ENCODE results near the gene PPT2.
"Not testable (repeated sequence)": the region's sequence is repeated elsewhere in the genome, so short reads cannot be mapped to it uniquely, and the experiment has no call there.

PPT2 gene

DNA sequence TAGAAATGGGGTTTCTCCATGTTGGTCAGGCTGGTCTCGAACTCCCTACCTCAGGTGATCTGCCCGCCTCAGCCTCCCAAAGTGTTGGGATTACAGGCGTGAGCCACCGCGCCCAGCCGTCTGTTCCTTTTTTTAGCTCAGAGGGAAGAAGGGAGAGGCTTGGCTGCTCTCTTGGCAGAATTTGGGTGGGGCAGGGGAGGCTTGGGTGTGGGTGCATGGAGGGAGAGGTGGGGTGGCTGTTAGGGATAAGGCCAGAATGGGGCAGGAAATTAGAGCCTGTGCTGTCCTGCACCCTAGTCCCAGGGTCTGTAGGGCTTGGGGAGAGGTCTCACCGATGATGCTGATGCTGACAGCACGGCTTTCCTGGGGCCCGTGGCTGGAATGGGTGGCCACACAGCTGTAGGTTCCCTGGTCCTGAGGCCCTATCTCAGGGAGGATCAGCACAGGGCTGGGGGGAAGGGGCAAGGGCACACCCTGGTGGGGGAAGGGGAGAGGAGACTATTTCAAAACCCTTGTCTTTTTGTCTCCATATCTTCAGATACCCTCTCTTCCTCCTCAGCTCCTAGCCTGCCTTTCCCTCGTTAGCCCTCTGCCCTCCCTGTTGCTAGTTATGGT is 28.1 kb downstream of the PPT2 start:
- Histone ChIP-seq H3K9me3 (ENCODE audit: control insufficient read depth, low read depth, low read length) (no peaks in the 10 kb centered on the region), H3K27ac (ENCODE audit: low read length) (no peak overlapping the region), H3K9ac (ENCODE audit: low read length) (no peak overlapping the region), H3K4me1 (ENCODE audit: control insufficient read depth, low read depth, low read length) (peaks cover 3% of the 10 kb centered on the region), H3K36me3 (ENCODE audit: control insufficient read depth, low read depth, low read length) (peaks cover 22% of the 10 kb centered on the region), H3K4me3 (ENCODE audit: low read length) (no peak overlapping the region), H3K27me3 (ENCODE audit: control insufficient read depth, insufficient read depth, low read length) (no peaks in the 10 kb centered on the region)

DNA sequence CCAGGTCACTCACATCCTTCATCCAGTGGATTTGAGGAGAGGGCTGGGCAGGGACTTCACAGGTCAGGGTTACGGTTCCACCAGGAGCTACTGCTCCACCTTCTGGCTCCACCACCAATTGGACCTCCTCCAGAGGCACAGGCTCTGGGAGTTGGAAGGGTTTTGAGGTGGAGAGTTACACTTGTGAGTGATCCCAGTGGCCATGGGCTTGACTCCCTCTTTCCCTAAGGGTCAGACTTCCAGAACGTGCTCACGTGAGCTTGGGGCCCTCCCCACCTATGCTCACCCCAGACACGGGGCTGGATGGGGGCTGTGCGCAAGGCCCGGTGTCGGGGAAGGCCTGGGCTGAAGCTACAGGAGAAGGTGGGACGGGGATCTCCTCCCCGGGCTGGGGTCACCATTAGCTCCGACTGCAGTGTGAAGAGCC is 28.6 kb downstream of the PPT2 start:
- H3K9ac ChIP-seq (ENCODE audit: low read length): no peak overlapping the region
- peaks cover 27% of the 10 kb centered on the region for H3K36me3 ChIP-seq (ENCODE audit: control insufficient read depth, low read depth, low read length)
- H3K27me3 ChIP-seq (ENCODE audit: control insufficient read depth, insufficient read depth, low read length): no peaks in the 10 kb centered on the region
- no peaks in the 10 kb centered on the region for H3K9me3 ChIP-seq (ENCODE audit: control insufficient read depth, low read depth, low read length)
- H3K4me3 ChIP-seq (ENCODE audit: low read length): no peak overlapping the region
- peaks cover 3% of the 10 kb centered on the region for H3K4me1 ChIP-seq (ENCODE audit: control insufficient read depth, low read depth, low read length)
- H3K27ac ChIP-seq (ENCODE audit: low read length): no peak overlapping the region

DNA sequence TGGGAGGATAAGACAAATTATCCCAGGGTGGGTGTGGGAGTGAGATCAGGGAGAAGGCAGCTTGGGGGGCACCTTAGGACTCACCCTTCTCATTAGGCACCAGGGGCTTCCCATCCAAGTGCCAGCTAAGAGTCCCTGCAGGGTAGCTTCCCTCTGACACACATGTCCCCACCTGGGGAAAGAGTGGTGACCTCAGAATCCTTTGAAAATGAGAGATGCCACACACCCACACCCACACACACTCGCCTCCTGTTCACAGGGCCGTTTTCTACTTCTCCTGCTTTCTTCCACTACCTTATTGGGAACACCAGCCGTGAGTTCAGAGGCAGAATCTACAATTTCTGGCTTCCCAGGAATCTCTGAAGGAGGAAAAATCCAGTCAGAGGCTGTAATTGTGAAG is 29.1 kb downstream of the PPT2 start:
- Histone ChIP-seq H3K9me3 (ENCODE audit: control insufficient read depth, low read depth, low read length) (no peaks in the 10 kb centered on the region), H3K4me3 (ENCODE audit: low read length) (no peak overlapping the region), H3K27me3 (ENCODE audit: control insufficient read depth, insufficient read depth, low read length) (no peaks in the 10 kb centered on the region), H3K4me1 (ENCODE audit: control insufficient read depth, low read depth, low read length) (peaks cover 3% of the 10 kb centered on the region), H3K36me3 (ENCODE audit: control insufficient read depth, low read depth, low read length) (peaks cover 32% of the 10 kb centered on the region), H3K27ac (ENCODE audit: low read length) (no peak overlapping the region), H3K9ac (ENCODE audit: low read length) (no peak overlapping the region)

DNA sequence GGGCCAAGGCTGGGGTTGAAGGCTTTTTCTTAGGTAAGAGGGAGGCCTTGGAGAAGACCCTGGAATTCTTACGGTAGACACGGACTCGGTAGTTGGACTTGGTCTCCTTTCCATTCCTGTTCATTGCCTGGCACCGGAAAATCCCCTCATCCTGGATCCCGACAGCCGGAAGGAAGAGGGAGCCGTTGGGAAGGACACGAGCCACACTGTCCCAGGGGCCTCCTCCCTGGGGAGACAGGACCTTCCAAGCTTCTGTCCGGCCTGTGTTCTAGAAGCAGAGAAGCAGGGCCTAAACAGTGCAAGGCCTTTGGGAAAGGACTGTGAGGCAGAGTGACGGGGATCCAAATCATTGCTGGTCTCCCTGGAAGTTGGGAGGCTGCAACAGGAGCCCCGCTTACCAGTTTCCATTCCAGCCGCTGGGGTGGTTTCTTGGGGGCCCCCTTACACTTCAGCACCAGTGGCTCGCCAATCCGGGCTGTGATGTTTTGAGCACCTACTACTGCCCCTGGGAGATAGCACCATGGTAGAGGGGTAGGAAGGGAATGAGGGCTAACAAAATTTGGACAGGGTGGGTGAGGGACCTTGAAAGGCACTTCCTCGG is 29.6 kb downstream of the PPT2 start:
- Histone ChIP-seq H3K36me3 (ENCODE audit: control insufficient read depth, low read depth, low read length) (peaks cover 32% of the 10 kb centered on the region), H3K4me1 (ENCODE audit: control insufficient read depth, low read depth, low read length) (peaks cover 5% of the 10 kb centered on the region), H3K27ac (ENCODE audit: low read length) (no peak overlapping the region), H3K27me3 (ENCODE audit: control insufficient read depth, insufficient read depth, low read length) (no peaks in the 10 kb centered on the region), H3K9me3 (ENCODE audit: control insufficient read depth, low read depth, low read length) (no peaks in the 10 kb centered on the region), H3K4me3 (ENCODE audit: low read length) (no peak overlapping the region), H3K9ac (ENCODE audit: low read length) (no peak overlapping the region)

DNA sequence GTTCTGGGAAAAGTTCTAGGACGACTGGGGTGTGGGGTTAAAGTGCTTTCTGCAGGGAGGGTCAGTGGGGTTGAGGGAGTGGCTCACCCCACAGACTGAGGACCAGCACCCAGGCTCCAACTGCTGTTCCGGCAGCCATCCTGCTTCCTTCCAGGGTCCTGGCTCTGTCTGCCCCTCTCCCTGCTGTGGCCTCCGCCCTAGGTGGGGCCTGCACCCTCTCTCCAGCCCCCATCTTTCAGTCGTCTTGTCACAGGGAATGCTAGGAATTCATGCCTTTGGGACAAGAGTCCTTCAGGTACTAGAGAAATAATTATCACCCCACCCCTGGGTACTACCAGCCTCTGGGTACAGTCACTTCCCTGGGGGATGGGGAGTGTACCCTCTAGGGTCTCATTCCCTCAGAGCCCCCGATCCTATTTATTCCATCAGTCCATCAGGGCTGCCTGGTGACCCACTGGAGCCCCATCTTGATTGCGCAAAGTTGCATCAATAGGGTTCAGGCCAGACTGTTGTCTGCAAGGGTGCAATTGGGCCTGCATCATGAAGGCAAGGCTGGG is 30.2 kb downstream of the PPT2 start, which contains the start of gene AGER:
TSS of gene AGER (minus strand) at position 170 of the 557 bp plus-strand sequence. CDS start at position 139, 31 bp downstream.
- H3K36me3 ChIP-seq (ENCODE audit: control insufficient read depth, low read depth, low read length): peaks cover 32% of the 10 kb centered on the region
- H3K27ac ChIP-seq (ENCODE audit: low read length): no peak within 1 kb of the TSS
- peaks cover 8% of the 10 kb centered on the region for H3K4me1 ChIP-seq (ENCODE audit: control insufficient read depth, low read depth, low read length)
- no peak within 1 kb of the TSS for H3K4me3 ChIP-seq (ENCODE audit: low read length)
- H3K27me3 ChIP-seq (ENCODE audit: control insufficient read depth, insufficient read depth, low read length): no peaks in the 10 kb centered on the region
- no peaks in the 10 kb centered on the region for H3K9me3 ChIP-seq (ENCODE audit: control insufficient read depth, low read depth, low read length)
- H3K9ac ChIP-seq (ENCODE audit: low read length): no peak within 1 kb of the TSS

DNA sequence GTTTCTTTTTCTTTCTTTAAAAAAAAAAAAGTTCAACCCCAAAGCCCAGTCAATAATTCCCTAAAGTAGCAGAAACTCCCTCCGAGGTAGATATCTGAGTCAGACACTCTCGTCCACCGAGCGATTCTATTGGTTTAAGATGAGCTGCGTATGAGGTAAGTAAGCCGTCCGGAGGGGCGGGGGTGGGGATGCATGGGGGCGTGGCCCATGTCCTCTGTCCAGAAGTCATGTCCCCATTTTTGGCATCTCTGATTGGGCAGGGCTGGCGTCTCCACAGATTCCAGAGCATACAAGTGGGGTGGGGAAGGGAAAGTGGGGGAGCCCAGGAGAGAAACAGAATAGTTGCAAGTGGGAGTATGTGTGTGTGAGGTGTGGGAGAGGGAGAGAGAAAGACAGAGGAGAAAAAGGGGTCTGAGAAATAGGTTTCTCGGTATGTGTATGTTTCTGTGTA is 31.8 kb downstream of the PPT2 start:
- not testable (repeated sequence) for H3K27me3 ChIP-seq (ENCODE audit: control insufficient read depth, insufficient read depth, low read length); H3K27ac ChIP-seq (ENCODE audit: low read length); H3K9me3 ChIP-seq (ENCODE audit: control insufficient read depth, low read depth, low read length); H3K4me3 ChIP-seq (ENCODE audit: low read length); H3K9ac ChIP-seq (ENCODE audit: low read length); H3K4me1 ChIP-seq (ENCODE audit: control insufficient read depth, low read depth, low read length)
- peaks cover 26% of the 10 kb centered on the region for H3K36me3 ChIP-seq (ENCODE audit: control insufficient read depth, low read depth, low read length)

DNA sequence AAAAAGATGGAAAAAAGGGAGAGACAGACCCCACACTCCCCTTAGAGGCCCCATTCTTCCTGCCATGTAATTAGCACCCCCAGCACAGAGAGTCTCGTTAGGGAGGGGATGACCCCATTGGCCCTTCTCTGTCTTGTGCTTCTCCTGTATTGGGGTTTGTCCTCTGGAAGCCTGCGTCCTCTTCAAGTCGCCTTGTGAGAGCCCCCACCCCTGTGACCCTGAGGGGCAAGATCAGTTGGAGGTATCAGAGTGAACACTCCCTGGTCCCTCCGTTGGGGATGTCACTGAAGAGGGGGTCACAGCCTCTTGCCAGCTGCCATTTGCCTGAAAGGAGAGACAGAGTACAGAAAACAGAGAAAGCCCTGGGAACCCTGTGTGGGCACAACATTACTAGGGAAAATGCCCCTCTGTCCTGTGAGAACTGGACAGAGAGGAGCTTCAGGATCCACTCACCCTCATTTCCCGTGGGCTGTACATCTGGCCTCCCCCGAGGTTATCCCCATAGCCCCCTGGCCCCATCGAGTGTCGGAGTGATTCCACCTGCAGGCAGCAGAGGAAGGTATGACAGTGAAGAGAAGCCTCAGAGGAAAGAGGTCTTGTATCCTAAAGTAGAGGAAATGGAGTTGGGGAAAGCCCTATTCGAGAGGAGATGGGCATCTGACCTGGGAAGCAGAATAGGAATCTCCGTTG is 32.4 kb downstream of the PPT2 start:
- Histone ChIP-seq H3K4me1 (ENCODE audit: control insufficient read depth, low read depth, low read length) (peaks cover 12% of the 10 kb centered on the region), H3K36me3 (ENCODE audit: control insufficient read depth, low read depth, low read length) (peaks cover 21% of the 10 kb centered on the region)
- H3K9me3 ChIP-seq (ENCODE audit: control insufficient read depth, low read depth, low read length); H3K4me3 ChIP-seq (ENCODE audit: low read length); H3K27me3 ChIP-seq (ENCODE audit: control insufficient read depth, insufficient read depth, low read length); H3K27ac ChIP-seq (ENCODE audit: low read length); H3K9ac ChIP-seq (ENCODE audit: low read length): not testable (repeated sequence)

DNA sequence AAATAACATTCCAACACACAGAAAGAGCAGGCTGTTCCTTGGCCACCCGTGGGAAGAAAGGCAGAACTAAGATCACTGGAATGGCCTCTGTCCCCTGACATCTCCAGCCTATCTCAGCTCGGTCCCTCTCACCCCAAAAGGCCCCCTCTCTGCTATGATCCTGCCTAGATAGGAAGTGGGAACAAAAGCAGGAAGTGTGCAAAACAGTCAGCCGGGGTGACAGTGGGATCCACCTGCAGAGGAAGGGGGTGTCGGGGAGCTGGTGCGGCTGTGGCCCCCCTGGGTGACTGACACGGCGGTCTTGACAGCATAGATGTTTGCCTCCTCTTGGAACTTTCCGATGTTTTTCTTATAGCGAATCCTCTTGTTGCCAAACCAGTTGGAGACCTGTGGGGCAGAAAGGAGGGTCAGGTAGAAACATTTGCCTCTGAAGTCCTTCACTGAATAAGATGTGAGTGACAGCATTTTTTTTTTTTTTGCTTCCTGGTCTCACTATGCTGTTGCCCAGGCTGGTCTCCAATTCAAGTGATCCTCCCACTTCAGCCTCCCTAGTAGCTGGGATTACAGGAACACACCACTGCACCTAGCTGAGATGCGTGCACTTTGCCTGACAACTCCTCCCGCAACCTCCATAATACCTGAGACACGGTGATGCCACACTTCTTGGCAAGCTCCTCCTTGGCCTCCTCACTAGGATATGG is 33.2 kb downstream of the PPT2 start:
- Histone ChIP-seq H3K27ac (ENCODE audit: low read length) (no peak overlapping the region), H3K9me3 (ENCODE audit: control insufficient read depth, low read depth, low read length) (no peaks in the 10 kb centered on the region), H3K4me1 (ENCODE audit: control insufficient read depth, low read depth, low read length) (peaks cover 14% of the 10 kb centered on the region), H3K36me3 (ENCODE audit: control insufficient read depth, low read depth, low read length) (peaks cover 19% of the 10 kb centered on the region), H3K27me3 (ENCODE audit: control insufficient read depth, insufficient read depth, low read length) (no peaks in the 10 kb centered on the region), H3K4me3 (ENCODE audit: low read length) (no peak overlapping the region), H3K9ac (ENCODE audit: low read length) (no peak overlapping the region)

DNA sequence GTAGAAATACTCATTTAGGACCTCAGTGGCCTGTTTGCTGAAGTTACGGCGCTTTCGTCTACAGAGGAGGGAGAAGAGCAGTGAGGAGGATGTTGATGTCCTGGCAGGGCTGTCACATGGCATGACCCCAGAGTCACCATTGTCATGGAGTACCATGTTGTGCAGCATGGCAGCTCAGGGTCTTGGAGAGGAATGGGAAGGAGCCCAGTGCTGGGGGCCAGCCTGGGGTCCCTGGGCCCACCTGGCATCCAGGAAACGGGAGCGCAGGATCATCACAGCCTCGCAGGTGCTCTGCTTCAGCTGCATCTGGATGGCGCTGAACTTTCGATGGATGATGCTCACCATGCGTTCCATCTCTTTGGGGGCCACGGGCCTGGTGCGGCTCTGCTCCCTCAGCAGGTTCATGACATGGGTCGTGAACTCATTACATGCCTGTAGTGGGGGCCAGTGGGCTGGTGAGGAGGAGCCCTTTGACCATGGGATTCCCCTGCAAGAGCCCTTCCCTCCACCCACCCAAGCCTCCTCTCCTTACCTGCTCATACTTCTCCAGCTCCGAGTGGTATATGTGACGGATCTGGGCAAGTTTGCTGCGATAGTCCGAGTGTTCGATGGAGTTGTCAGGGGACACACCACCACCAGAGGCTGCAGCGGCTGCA is 33.9 kb downstream of the PPT2 start:
- H3K36me3 ChIP-seq (ENCODE audit: control insufficient read depth, low read depth, low read length): peaks cover 19% of the 10 kb centered on the region
- not testable (repeated sequence) for H3K27ac ChIP-seq (ENCODE audit: low read length); H3K27me3 ChIP-seq (ENCODE audit: control insufficient read depth, insufficient read depth, low read length); H3K9ac ChIP-seq (ENCODE audit: low read length); H3K9me3 ChIP-seq (ENCODE audit: control insufficient read depth, low read depth, low read length)
- peaks cover 20% of the 10 kb centered on the region for H3K4me1 ChIP-seq (ENCODE audit: control insufficient read depth, low read depth, low read length)
- H3K4me3 ChIP-seq (ENCODE audit: low read length): peak overlapping the region; percentile 77

DNA sequence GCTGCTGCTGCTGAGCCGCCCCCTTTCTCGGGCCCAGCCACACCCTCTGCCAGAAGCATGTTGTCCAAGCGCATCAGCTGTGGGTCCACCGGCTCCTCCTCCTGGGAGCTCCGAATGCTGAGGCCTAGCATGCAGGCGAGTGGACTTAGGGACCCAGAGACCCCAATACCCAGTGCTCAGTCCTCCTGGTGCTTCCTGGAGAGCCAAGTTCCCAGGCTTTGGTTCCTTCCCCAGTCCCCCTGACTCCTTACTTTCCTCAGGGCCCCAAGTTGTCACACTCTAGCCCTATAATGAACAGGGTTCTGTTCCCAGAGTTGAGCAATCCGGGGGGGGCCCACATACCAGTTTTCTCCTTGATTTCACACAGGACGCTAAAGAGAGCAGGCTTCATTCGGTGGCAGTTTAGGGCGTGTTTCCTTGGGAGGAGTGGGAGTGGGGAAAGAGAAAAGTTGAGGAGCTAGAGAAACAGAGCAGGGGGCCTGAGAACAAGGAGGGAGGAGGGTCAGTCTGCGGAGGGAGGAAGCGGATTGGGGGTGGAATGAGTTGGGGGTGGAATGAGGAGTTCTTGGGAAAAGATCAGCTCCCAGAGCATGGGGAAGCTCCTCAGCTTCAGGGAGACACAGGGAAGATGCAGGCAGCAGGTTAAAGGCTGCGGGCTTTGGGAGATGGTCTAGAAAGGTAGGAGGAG is 34.6 kb downstream of the PPT2 start:
- Histone ChIP-seq H3K9me3 (ENCODE audit: control insufficient read depth, low read depth, low read length) (no peaks in the 10 kb centered on the region), H3K27me3 (ENCODE audit: control insufficient read depth, insufficient read depth, low read length) (no peaks in the 10 kb centered on the region), H3K9ac (ENCODE audit: low read length) (peak overlapping the region; percentile 78), H3K27ac (ENCODE audit: low read length) (no peak overlapping the region), H3K4me3 (ENCODE audit: low read length) (peak overlapping the region; percentile 77), H3K36me3 (ENCODE audit: control insufficient read depth, low read depth, low read length) (peaks cover 19% of the 10 kb centered on the region), H3K4me1 (ENCODE audit: control insufficient read depth, low read depth, low read length) (peaks cover 22% of the 10 kb centered on the region)
